Sigmoid colon (tissue), 7 donors: ENCODE data around the gene ARHGEF17. TPM values are rescaled to one million over a fixed set of nuclear protein-coding genes. Genes with fewer than 3 reads are reported as not detected.
A peak's percentile ranks its signal among the peaks of the same experiment; 100 is the strongest.

Source experiments
- DNase-seq: peaks from one replicate; pipeline ENCODE4 v3.0.0-alpha.2; 2019
- H3K27ac ChIP-seq, 4 donors: fragments of 200-600 bp; sonication (generic); one replicate each; pipeline ENCODE4 v1.5.1; 2016 to 2019; ENCODE audit warnings: mild to moderate bottlenecking in 1 of 4
- H3K27me3 ChIP-seq, 3 donors: fragments of 200-600 bp; sonication (generic); one replicate each; pipeline ENCODE4 v1.5.1; 2019; ENCODE audit warnings: mild to moderate bottlenecking in 1 of 3
- H3K36me3 ChIP-seq, 4 donors: fragments of 200-600 bp; sonication (generic); one replicate each; pipeline ENCODE4 v1.5.1; 2016 to 2019
- H3K4me1 ChIP-seq, 4 donors: fragments of 200-600 bp; sonication (generic); one replicate each; pipeline ENCODE4 v1.5.1; 2017 to 2019
- H3K4me3 ChIP-seq, 4 donors: fragments of 200-600 bp; sonication (generic); one replicate each; pipeline ENCODE4 v1.5.1; 2017 to 2019; ENCODE audit warnings: mild to moderate bottlenecking in 2 of 4, moderate library complexity in 1 of 4
- H3K9me3 ChIP-seq, 4 donors: fragments of 200-600 bp in 3 of 4; sonication (generic) in 3 of 4; one replicate each; pipeline versions ENCODE4 v1.5.1 to v1.6.1; 2013 to 2019
- EP300 ChIP-seq, 4 donors: sonication (generic); formaldehyde crosslinking; IDR thresholded peaks; one replicate each; pipeline ENCODE4 v1.6.1; 2017; ENCODE audit warnings: antibody characterized with exemption in 4 of 4
- POLR2A ChIP-seq, 2 donors: fragments of 450-650 bp; IDR thresholded peaks; one replicate each; pipeline ENCODE4 v1.6.1; 2016; ENCODE audit warnings: antibody characterized with exemption in 2 of 2, mild to moderate bottlenecking in 2 of 2, moderate library complexity in 2 of 2
- POLR2AphosphoS5 ChIP-seq, 4 donors: sonication (generic); formaldehyde crosslinking; IDR thresholded peaks; one replicate each; pipeline ENCODE4 v1.6.1; 2017; ENCODE audit warnings: antibody characterized with exemption in 4 of 4
- WGBS, 2 donors: extraction: QIAGEN DNeasy Blood & Tissue Kit; methylation state at CpG; one replicate each; pipeline ENCODE4 v1.1.7; 2013; 5-methylcytosine and 5-hydroxymethylcytosine counted together
- intact Hi-C: fragments of 100-400 bp; cut with DNase I; formaldehyde crosslinking; loops from one replicate; pipeline ENCODE4 v1.15.1; 2023
- polyA plus RNA-seq, 3 donors: library from polyadenylated mRNA; stranded (reverse); fragments of 200-250 nt; gene quantifications; one replicate each; pipeline ENCODE4 v1.2.3, GENCODE V29; 2013
- total RNA-seq, 4 donors: library from RNA; depleted of rRNA; stranded (reverse); fragments of >200 nt; gene quantifications; one replicate each; pipeline ENCODE4 v1.1.0, GENCODE V29; 2016
- TF ChIP-seq, protein P1 (sequence below), 4 experiments: fragments of 450-650 bp in 3 of 4; fragments of 200-600 bp in 1 of 4; IDR thresholded peaks; one replicate each; pipeline ENCODE4 v1.5.1; 2016 to 2019; ENCODE audit warnings: antibody characterized with exemption in 4 of 4, mild to moderate bottlenecking in 3 of 4, moderate library complexity in 2 of 4
- donor health status: healthy with polysubstance abuse.
- donor health status: Bipolar disorder and iron deficiency.
- donor health status: healthy.

Gene ARHGEF17
- total and polyA plus RNA-seq, 7 donors: 1.8 to 104 (median 38.2) TPM

DNA sequence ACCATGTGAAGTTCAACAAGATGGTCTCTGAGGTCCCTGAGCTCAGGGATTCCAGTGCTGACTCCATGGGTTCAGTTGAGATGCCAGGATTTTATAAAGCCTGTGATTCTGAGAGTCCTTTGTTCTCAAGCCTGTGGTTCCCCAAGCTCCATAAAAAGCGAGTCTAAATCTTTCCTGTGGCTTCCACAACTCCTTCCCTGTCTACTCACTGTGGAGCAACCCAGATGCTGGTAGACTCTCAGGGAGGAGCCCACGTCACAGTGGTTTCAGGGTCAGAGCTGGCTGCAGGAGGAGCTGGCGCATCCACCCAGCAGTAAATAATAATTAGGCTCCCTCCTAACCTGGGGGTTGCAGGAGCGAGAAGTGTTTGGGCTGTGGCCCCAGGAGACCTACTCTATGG lies 66.1 kb downstream of the ARHGEF17 start:
- Histone ChIP-seq H3K4me1 (peaks cover 0 to 18% (median 15%) of the 10 kb centered on the region in 4 donors), H3K27ac (no peak overlapping the region), H3K36me3 (peaks cover 0 to 2% (median 0%) of the 10 kb centered on the region in 4 donors), H3K27me3 (no peaks in the 10 kb centered on the region), H3K4me3 (no peak overlapping the region), H3K9me3 (no peaks in the 10 kb centered on the region)
- intact Hi-C loops: loop anchor here (2.0 kb wide), 1 partner anchor 21 kb away; no protein-coding TSS in a partner anchor
- TF ChIP-seq, protein P1, sequence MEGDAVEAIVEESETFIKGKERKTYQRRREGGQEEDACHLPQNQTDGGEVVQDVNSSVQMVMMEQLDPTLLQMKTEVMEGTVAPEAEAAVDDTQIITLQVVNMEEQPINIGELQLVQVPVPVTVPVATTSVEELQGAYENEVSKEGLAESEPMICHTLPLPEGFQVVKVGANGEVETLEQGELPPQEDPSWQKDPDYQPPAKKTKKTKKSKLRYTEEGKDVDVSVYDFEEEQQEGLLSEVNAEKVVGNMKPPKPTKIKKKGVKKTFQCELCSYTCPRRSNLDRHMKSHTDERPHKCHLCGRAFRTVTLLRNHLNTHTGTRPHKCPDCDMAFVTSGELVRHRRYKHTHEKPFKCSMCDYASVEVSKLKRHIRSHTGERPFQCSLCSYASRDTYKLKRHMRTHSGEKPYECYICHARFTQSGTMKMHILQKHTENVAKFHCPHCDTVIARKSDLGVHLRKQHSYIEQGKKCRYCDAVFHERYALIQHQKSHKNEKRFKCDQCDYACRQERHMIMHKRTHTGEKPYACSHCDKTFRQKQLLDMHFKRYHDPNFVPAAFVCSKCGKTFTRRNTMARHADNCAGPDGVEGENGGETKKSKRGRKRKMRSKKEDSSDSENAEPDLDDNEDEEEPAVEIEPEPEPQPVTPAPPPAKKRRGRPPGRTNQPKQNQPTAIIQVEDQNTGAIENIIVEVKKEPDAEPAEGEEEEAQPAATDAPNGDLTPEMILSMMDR (IDR thresholded peaks at IDR 0.05): no peak
- TF ChIP-seq POLR2AphosphoS5 (IDR thresholded peaks at IDR 0.05) (no peak), POLR2A (IDR thresholded peaks at IDR 0.05) (no peak), EP300 (IDR thresholded peaks at IDR 0.05) (no peak)
- DNase-seq: no peak
- WGBS, 2 donors: 83 to 85% methylated on average over 4 of the region's 4 CpGs

DNA sequence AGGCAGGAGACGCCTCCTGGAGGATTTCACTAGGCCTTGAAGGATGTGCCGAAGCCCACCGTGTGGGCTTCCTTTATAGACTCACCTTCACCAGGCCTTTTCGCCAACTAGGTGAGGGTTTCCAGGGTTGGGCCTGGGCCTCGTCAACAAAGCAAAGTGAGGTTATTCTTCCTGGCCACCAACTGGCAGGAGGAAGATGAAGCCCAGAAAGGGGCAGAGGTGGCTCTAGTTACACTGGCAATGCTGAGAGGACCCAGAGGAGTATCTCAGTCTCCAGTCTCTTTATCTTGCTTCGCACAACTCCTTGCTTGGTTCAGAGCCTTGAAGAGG lies 67.7 kb downstream of the ARHGEF17 start:
- no peaks in the 10 kb centered on the region for H3K9me3 ChIP-seq
- H3K4me1 ChIP-seq: peaks cover 0 to 18% (median 15%) of the 10 kb centered on the region in 4 donors
- intact Hi-C loops: loop anchor here (1.0 to 2.0 kb wide), 3 partner anchors 23 to 223 kb away; partner anchors contain the start of gene FAM168A
- TF ChIP-seq, protein P1 (IDR thresholded peaks at IDR 0.05): no peak
- TF ChIP-seq EP300 (IDR thresholded peaks at IDR 0.05) (no peak), POLR2A (IDR thresholded peaks at IDR 0.05) (no peak), POLR2AphosphoS5 (IDR thresholded peaks at IDR 0.05) (no peak)
- H3K27me3 ChIP-seq: no peaks in the 10 kb centered on the region
- H3K27ac ChIP-seq: peak overlapping the region; percentile 77 to 87 (median 84)
- no peak for DNase-seq
- H3K4me3 ChIP-seq: peak overlapping the region in 3 of 4 donors; percentile 62 to 68 (median 62)
- 38 to 60% methylated on average over 6 of the region's 6 CpGs for WGBS, 2 donors
- H3K36me3 ChIP-seq: no peaks in the 10 kb centered on the region

DNA sequence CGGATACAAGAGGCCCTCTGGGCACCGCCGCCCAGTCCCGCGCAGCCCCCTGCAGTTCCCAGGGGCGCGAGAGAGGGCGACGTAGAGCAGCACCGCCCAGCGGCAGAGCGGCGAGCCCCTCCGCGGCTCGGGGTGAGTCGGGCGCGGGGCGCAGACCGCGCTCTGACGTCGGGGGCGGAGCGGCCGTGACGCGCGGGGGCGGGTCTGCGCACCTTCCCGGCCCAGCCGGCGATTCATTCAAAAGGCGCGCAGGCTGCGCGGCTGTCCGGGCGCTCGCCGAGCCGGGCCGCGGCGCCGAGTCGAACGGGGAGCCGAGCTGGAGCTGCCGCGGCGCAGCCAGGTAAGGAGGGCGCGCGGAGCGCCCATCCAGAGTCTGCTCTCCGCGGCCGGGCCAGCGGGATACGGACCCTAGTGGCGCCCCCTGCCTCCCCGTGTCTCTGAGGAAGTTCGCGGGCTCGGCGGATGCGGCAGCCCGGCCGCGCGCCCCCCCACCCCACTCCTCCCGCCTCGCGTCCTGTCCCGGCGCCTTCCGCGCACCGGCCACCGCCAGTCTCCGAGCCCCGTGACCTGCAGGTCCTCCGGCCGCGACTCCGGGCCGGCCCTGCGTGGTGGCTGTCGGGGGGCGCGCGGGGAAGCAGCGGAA lies 68.2 kb downstream of the ARHGEF17 start, which contains the start of gene RELT:
RELT (plus strand) TSS at position 240 of the 643 bp plus-strand sequence. CDS start 12,738 bp downstream, outside the sequence.
- intact Hi-C loops: loop anchor here (1.0 to 2.0 kb wide), 2 partner anchors 69 to 223 kb away; partner anchors contain the start of gene FAM168A
- DNase-seq: peak; percentile 93
- Histone ChIP-seq H3K4me3 (peak within 1 kb of the TSS; percentile 31 to 68 (median 62)), H3K9me3 (no peaks in the 10 kb centered on the region), H3K27me3 (no peaks in the 10 kb centered on the region), H3K27ac (peak within 1 kb of the TSS; percentile 77 to 87 (median 84)), H3K36me3 (no peaks in the 10 kb centered on the region), H3K4me1 (peaks cover 0 to 18% (median 15%) of the 10 kb centered on the region in 4 donors)
- WGBS, 2 donors: 1% methylated on average over 96 of the region's 96 CpGs
- no peak for TF ChIP-seq POLR2A (IDR thresholded peaks at IDR 0.05)
- TF ChIP-seq, protein P1 (IDR thresholded peaks at IDR 0.05): peak; percentile 84 to 90 (median 85)
- peak; percentile 38 to 74 (median 64) for TF ChIP-seq POLR2AphosphoS5 (IDR thresholded peaks at IDR 0.05)
- TF ChIP-seq EP300 (IDR thresholded peaks at IDR 0.05): no peak

DNA sequence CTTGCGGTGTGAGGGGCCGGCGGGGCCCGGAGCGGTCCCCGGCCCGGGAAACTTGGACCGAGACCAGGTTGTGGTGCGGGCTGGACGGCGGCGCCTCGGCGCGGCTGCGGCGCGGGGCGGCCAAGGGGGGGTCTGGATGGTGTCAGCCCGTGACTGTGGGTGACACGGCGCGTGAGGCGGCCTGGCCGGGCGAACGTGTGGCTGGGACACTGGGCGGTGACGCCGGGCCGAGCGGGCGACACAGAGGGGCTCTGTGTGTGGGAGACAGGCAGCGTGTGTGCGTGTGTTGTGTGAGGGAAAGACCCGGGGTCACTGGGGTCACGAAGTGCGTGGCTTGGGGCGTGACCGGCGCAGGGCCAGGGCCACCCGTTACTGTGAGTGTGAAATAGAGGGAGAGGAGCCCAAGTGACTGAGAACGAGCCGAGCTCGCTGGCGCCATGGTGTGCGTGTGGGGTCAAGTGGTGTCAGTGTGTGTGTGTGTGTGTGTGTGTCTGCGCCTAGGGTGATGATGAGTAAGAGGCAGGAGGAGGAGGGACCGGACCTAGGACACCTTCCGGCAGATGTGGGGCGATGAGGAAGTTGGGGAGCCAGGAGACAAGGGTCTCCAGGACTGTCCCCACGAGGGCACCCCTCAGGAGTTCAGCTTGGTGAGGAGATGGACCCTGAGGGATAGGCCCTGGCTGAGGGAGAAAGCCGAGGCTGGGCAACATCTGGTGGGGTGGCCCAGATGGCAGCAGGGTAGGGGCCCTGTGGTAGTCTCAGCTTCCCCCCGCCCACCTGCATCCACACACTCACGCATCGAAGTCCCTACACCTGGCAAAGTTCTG lies 68.9 kb downstream of the ARHGEF17 start:
- no peaks in the 10 kb centered on the region for H3K27me3 ChIP-seq
- WGBS, 2 donors: 5 to 6% methylated on average over 56 of the region's 56 CpGs
- H3K36me3 ChIP-seq: no peaks in the 10 kb centered on the region
- intact Hi-C loops: loop anchor here (1.0 to 2.0 kb wide), 2 partner anchors 70 to 222 kb away; partner anchors contain the start of gene FAM168A
- H3K9me3 ChIP-seq: no peaks in the 10 kb centered on the region
- peak overlapping the region; percentile 31 to 68 (median 62) for H3K4me3 ChIP-seq
- peak overlapping the region; percentile 77 to 87 (median 84) for H3K27ac ChIP-seq
- DNase-seq: peak; percentile 78
- H3K4me1 ChIP-seq: peaks cover 0 to 18% (median 16%) of the 10 kb centered on the region in 4 donors
- TF ChIP-seq POLR2AphosphoS5 (IDR thresholded peaks at IDR 0.05): peak in 2 of 4 donors; percentile 32 to 36
- TF ChIP-seq POLR2A (IDR thresholded peaks at IDR 0.05): no peak
- no peak for TF ChIP-seq EP300 (IDR thresholded peaks at IDR 0.05)
- TF ChIP-seq, protein P1 (IDR thresholded peaks at IDR 0.05): no peak
